ENCODE data around the gene RIC8A.
"Not testable (repeated sequence)": the region's sequence is repeated elsewhere in the genome, so short reads cannot be mapped to it uniquely, and the experiment has no call there.

Gene RIC8A

GRCh38 chr11:220641-221215 lies 13.2 kb downstream of the RIC8A start:
- DNase-seq (ENCODE audit: low spot score) = not testable (repeated sequence)

GRCh38 chr11:221539-221938 lies 14.0 kb downstream of the RIC8A start:
- DNase-seq (ENCODE audit: low spot score) = no peak

- no peak for DNase-seq (ENCODE audit: low spot score)
Measured at GRCh38 chr11:221998-222789, 14.7 kb downstream of the RIC8A start.

- no peak for DNase-seq (ENCODE audit: low spot score)
Measured at GRCh38 chr11:223026-223789, 15.7 kb downstream of the RIC8A start.

- DNase-seq (ENCODE audit: low spot score) = no peak
Measured at GRCh38 chr11:223884-224283, 16.4 kb downstream of the RIC8A start.

- DNase-seq (ENCODE audit: low spot score) = no peak
Measured at GRCh38 chr11:224424-224823, 16.9 kb downstream of the RIC8A start.

GRCh38 chr11:225734-226453 lies 18.4 kb downstream of the RIC8A start:
- DNase-seq (ENCODE audit: low spot score) = no peak

GRCh38 chr11:227824-228379 lies 20.4 kb downstream of the RIC8A start:
- no peak for DNase-seq (ENCODE audit: low spot score)

- DNase-seq (ENCODE audit: low spot score) = no peak
Measured at GRCh38 chr11:230431-230830, 22.9 kb downstream of the RIC8A start.

- no peak for DNase-seq (ENCODE audit: low spot score)
Measured at GRCh38 chr11:232783-233565, 25.5 kb downstream of the RIC8A start.

- DNase-seq (ENCODE audit: low spot score) = no peak
Measured at GRCh38 chr11:235180-235579, 27.7 kb downstream of the RIC8A start.

GRCh38 chr11:235609-235996 lies 28.1 kb downstream of the RIC8A start:
- DNase-seq (ENCODE audit: low spot score) = no peak

- DNase-seq (ENCODE audit: low spot score) = peak; percentile 90
Measured at GRCh38 chr11:235997-236773, 28.7 kb downstream of the RIC8A start, which contains the start of gene SIRT3. Gene SIRT3, minus strand, starts transcription at chr11:236342. Its CDS starts 14 bp downstream, at chr11:236328.

GRCh38 chr11:236774-237767 lies 29.6 kb downstream of the RIC8A start, which contains the start of gene PSMD13:
Gene PSMD13, plus strand, starts transcription at chr11:236976. Its CDS starts 74 bp downstream, at chr11:237050.
- peak; percentile 84 for DNase-seq (ENCODE audit: low spot score)

- not testable (repeated sequence) for DNase-seq (ENCODE audit: low spot score)
Measured at GRCh38 chr11:238346-238745, 30.8 kb downstream of the RIC8A start.

- DNase-seq (ENCODE audit: low spot score) = no peak
Measured at GRCh38 chr11:240315-240714, 32.8 kb downstream of the RIC8A start.

GRCh38 chr11:241634-242033 lies 34.1 kb downstream of the RIC8A start:
- DNase-seq (ENCODE audit: low spot score) = no peak

GRCh38 chr11:244376-244775 lies 36.9 kb downstream of the RIC8A start:
- no peak for DNase-seq (ENCODE audit: low spot score)

GRCh38 chr11:249062-249461 lies 41.6 kb downstream of the RIC8A start:
- no peak for DNase-seq (ENCODE audit: low spot score)
